ENCODE measurements around the gene CACNG7.

CACNG7 gene

GRCh38 chr19:53903055-53903680 lies 5.9 kb upstream of the CACNG7 start:
- FAIRE-seq (peak; percentile 31), DNase-seq (ENCODE audit: extremely low spot score, insufficient read length, low read depth) (no peak)

- DNase-seq (ENCODE audit: extremely low spot score, insufficient read length, low read depth) (no peak), FAIRE-seq (no peak)
These were observed 4.2 kb upstream of the CACNG7 start for GRCh38 chr19:53904909-53905308.

GRCh38 chr19:53905787-53906186 lies 3.3 kb upstream of the CACNG7 start:
- DNase-seq (ENCODE audit: extremely low spot score, insufficient read length, low read depth) (no peak), FAIRE-seq (no peak)

- FAIRE-seq: no peak
- DNase-seq (ENCODE audit: extremely low spot score, insufficient read length, low read depth): peak; percentile 37
These were observed 2.6 kb upstream of the CACNG7 start for GRCh38 chr19:53906211-53907192.

GRCh38 chr19:53907193-53907581 lies 1.9 kb upstream of the CACNG7 start:
- no peak for FAIRE-seq
- DNase-seq (ENCODE audit: extremely low spot score, insufficient read length, low read depth): no peak

- DNase-seq (ENCODE audit: extremely low spot score, insufficient read length, low read depth) (no peak), FAIRE-seq (no peak)
These were observed 1.4 kb upstream of the CACNG7 start for GRCh38 chr19:53907690-53908089.

- FAIRE-seq (no peak), DNase-seq (ENCODE audit: extremely low spot score, insufficient read length, low read depth) (no peak)
These were observed 758 bp upstream of the CACNG7 start for GRCh38 chr19:53908106-53908934.

GRCh38 chr19:53909471-53910169 lies 542 bp downstream of the CACNG7 start:
- no peak for FAIRE-seq

GRCh38 chr19:53910170-53910518 lies 1.1 kb downstream of the CACNG7 start:
- FAIRE-seq: no peak
- no peak for DNase-seq (ENCODE audit: extremely low spot score, insufficient read length, low read depth)

More at GRCh38 chr19:53909471-53910169, 542 bp downstream of the CACNG7 start:
- DNase-seq (ENCODE audit: extremely low spot score, insufficient read length, low read depth): no peak

- FAIRE-seq (no peak), DNase-seq (ENCODE audit: extremely low spot score, insufficient read length, low read depth) (no peak)
These were observed 3.6 kb downstream of the CACNG7 start for GRCh38 chr19:53912653-53913052.

GRCh38 chr19:53915000-53915399 lies 5.9 kb downstream of the CACNG7 start:
- DNase-seq (ENCODE audit: extremely low spot score, insufficient read length, low read depth): no peak
- FAIRE-seq: no peak

- DNase-seq (ENCODE audit: extremely low spot score, insufficient read length, low read depth) (no peak), FAIRE-seq (no peak)
These were observed 6.9 kb downstream of the CACNG7 start for GRCh38 chr19:53916004-53916403.

- FAIRE-seq (no peak), DNase-seq (ENCODE audit: extremely low spot score, insufficient read length, low read depth) (no peak)
These were observed 8.3 kb downstream of the CACNG7 start for GRCh38 chr19:53917356-53917755.

GRCh38 chr19:53927739-53928138 lies 18.7 kb downstream of the CACNG7 start:
- DNase-seq (ENCODE audit: extremely low spot score, insufficient read length, low read depth) (no peak), FAIRE-seq (no peak)

- no peak for FAIRE-seq
These were observed 27.0 kb downstream of the CACNG7 start for GRCh38 chr19:53936029-53936428.

GRCh38 chr19:53942001-53942786 lies 33.1 kb downstream of the CACNG7 start:
- DNase-seq (ENCODE audit: extremely low spot score, insufficient read length, low read depth): no peak
- no peak for FAIRE-seq

More at GRCh38 chr19:53936029-53936428, 27.0 kb downstream of the CACNG7 start:
- DNase-seq (ENCODE audit: extremely low spot score, insufficient read length, low read depth): no peak

- DNase-seq (ENCODE audit: extremely low spot score, insufficient read length, low read depth) (no peak), FAIRE-seq (no peak)
These were observed 35.3 kb downstream of the CACNG7 start for GRCh38 chr19:53944416-53944815.

GRCh38 chr19:53944933-53945332 lies 35.9 kb downstream of the CACNG7 start:
- FAIRE-seq (no peak), DNase-seq (ENCODE audit: extremely low spot score, insufficient read length, low read depth) (no peak)

- DNase-seq (ENCODE audit: extremely low spot score, insufficient read length, low read depth) (no peak), FAIRE-seq (no peak)
These were observed 36.4 kb downstream of the CACNG7 start for GRCh38 chr19:53945441-53945840.
